ENCODE measurements around the gene SP8.
"Not testable (repeated sequence)": the region's sequence is repeated elsewhere in the genome, so short reads cannot be mapped to it uniquely, and the experiment has no call there.

Gene SP8

DNA sequence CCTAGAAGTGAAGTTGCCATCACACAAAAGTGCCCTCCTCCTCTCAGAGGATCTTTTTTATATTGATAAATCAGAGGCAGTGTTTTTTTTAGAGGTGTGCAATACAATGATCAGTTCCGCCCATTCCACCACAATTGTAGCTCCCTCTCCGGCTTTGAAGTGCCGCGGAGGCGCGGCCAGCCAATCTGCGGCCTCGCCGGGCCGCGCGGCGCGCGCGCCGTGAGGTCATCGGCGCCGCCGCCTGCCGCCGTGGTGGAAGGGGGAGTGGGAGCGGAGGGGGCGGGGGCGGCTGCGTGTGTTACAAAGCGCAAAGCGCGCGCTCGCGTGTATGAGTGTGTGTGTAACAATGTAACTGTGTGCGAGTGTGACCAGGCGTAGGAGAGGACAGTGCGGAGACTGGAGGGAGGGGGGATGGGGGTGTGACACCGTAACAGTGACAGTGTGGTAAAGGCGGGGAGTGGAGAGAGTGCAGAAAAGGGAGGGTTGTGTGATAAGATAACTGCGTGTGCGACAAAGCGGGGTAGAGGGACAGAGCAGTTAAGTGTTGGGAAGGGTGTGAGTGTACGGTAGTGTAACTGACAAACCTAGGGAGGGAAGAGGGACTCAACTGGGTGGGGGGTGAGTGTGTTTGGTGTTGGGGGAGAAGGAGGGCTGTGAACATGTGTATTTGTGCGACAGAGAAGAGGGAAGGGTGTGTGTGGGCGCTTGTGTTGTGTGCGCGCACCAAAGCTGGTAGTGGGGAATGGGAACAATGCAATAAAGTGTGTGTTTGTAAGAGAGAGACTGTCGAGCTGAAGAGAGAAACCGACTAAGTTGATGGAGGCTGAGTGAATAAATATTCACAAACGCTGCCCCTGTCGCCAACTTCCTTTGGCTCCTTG, at the start of gene SP8:
TSS of gene SP8 (minus strand) at position 108 of the 881 bp plus-strand sequence. CDS start at position 20, 88 bp downstream.
- Histone ChIP-seq H3K27me3 (ENCODE audit: control insufficient read depth, insufficient read depth, low read length) (peaks cover 96% of the 10 kb centered on the region), H3K36me3 (ENCODE audit: control insufficient read depth, insufficient read depth, low read length) (no peaks in the 10 kb centered on the region), H3K9ac (ENCODE audit: low read length) (no peak within 1 kb of the TSS), H3K4me1 (ENCODE audit: control insufficient read depth, insufficient read depth, low read length) (peaks cover 18% of the 10 kb centered on the region), H3K4me3 (ENCODE audit: low read length) (no peak within 1 kb of the TSS), H3K9me3 (ENCODE audit: control insufficient read depth, low read length) (no peaks in the 10 kb centered on the region)

DNA sequence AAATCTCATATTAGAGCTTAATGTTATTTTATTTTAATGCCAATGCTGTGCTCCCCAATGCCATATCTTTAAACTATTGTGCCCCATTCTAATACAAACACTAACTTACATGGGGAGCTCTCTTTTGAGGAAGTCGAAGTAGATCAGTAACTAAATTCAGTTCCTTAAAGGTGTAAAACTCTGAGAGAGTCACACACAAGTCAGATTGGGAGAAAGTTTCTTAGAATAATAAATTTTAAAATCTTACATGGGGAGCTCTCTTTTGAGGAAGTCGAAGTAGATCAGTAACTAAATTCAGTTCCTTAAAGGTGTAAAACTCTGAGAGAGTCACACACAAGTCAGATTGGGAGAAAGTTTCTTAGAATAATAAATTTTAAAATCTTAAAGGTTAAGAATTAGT, 49.7 kb upstream of the SP8 start:
- not testable (repeated sequence) for H3K36me3 ChIP-seq (ENCODE audit: control insufficient read depth, insufficient read depth, low read length); H3K9ac ChIP-seq (ENCODE audit: low read length); H3K9me3 ChIP-seq (ENCODE audit: control insufficient read depth, low read length); H3K27me3 ChIP-seq (ENCODE audit: control insufficient read depth, insufficient read depth, low read length); H3K4me1 ChIP-seq (ENCODE audit: control insufficient read depth, insufficient read depth, low read length); H3K4me3 ChIP-seq (ENCODE audit: low read length)

DNA sequence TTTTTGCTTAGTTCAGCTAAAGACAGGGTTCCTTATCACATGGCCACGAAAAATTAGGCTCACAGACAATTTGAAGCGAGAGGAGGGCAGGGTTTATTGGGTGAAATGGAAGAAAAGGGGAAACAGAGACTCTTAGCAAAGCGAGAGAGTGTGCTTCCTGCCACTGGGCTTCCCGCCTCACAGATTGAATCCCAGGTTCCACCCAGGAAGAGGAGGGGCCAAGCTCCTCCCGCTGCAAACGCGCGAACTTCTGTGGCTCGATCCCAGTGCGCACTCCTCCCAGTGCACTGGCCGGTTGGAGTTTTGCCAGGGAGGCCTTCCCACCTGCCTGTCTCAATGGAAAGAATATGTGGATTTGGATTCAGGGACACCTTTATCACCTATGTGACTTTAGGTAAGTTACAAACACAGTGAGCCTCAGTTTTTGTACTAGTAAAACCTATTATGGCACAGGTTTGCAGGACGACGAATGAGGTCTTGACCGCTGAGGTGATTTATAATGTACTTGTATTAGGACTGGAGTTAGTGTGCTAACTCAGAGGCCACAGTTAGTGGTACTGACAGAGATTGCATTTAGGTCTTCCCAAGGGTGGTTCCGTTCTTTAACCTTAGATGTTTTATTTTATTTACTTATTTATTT, 48.5 kb upstream of the SP8 start:
- H3K36me3 ChIP-seq (ENCODE audit: control insufficient read depth, insufficient read depth, low read length), result no peaks in the 10 kb centered on the region

GRCh38 chr7:20834656-20835055, 48.0 kb upstream of the SP8 start:
- Histone ChIP-seq H3K9me3 (ENCODE audit: control insufficient read depth, low read length) (no peaks in the 10 kb centered on the region), H3K9ac (ENCODE audit: low read length) (no peak overlapping the region), H3K27me3 (ENCODE audit: control insufficient read depth, insufficient read depth, low read length) (no peaks in the 10 kb centered on the region), H3K36me3 (ENCODE audit: control insufficient read depth, insufficient read depth, low read length) (no peaks in the 10 kb centered on the region), H3K4me1 (ENCODE audit: control insufficient read depth, insufficient read depth, low read length) (no peaks in the 10 kb centered on the region), H3K4me3 (ENCODE audit: low read length) (no peak overlapping the region)

More for the DNA sequence above, 48.5 kb upstream of the SP8 start:
- H3K9me3 ChIP-seq (ENCODE audit: control insufficient read depth, low read length), result no peaks in the 10 kb centered on the region
- no peak overlapping the region for H3K4me3 ChIP-seq (ENCODE audit: low read length)
- no peaks in the 10 kb centered on the region for H3K4me1 ChIP-seq (ENCODE audit: control insufficient read depth, insufficient read depth, low read length)
- no peak overlapping the region for H3K9ac ChIP-seq (ENCODE audit: low read length)
- no peaks in the 10 kb centered on the region for H3K27me3 ChIP-seq (ENCODE audit: control insufficient read depth, insufficient read depth, low read length)

DNA sequence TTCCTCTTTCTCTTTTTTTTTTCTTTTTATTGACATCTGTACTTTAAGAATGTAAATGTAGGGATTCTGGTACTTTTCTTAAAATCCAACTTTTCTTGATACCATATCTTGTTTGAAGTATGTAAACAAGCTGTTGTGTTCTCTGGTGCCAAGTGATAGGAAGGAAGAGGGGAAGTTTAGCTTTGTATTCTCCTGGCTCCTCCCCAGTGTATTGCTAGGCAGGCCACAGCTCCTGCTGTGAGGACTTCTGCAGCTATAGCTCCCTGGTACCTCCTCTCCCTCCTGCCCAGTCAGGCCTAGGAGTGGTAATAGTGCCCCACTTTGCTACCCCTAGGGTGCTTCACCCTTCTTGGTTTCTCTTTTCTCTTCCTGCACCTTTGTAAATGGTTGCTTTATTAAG, 45.3 kb upstream of the SP8 start:
- Histone ChIP-seq H3K4me1 (ENCODE audit: control insufficient read depth, insufficient read depth, low read length) (no peaks in the 10 kb centered on the region), H3K9me3 (ENCODE audit: control insufficient read depth, low read length) (no peaks in the 10 kb centered on the region), H3K9ac (ENCODE audit: low read length) (no peak overlapping the region), H3K27me3 (ENCODE audit: control insufficient read depth, insufficient read depth, low read length) (no peaks in the 10 kb centered on the region), H3K4me3 (ENCODE audit: low read length) (no peak overlapping the region), H3K36me3 (ENCODE audit: control insufficient read depth, insufficient read depth, low read length) (no peaks in the 10 kb centered on the region)

DNA sequence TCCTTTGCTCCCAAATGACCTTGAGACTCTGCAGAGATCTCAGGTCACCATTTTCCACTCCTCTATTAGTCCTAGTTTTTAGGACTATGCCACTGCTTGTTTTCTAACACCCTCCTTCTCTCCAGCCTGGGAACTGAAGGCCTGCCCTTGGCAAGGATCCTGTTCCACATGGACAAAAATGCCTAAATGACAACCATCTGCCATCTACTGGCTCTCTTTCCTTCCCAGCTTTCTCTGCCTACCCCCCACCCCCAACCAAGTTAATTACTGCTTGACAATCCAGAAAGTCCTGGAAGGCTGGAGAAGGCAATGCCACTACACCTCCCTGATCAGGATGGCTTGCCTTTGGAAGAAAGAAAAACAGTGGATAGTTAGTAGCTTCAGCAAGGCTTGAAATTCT, 44.8 kb upstream of the SP8 start:
- Histone ChIP-seq H3K9ac (ENCODE audit: low read length) (no peak overlapping the region), H3K4me1 (ENCODE audit: control insufficient read depth, insufficient read depth, low read length) (no peaks in the 10 kb centered on the region), H3K9me3 (ENCODE audit: control insufficient read depth, low read length) (no peaks in the 10 kb centered on the region), H3K27me3 (ENCODE audit: control insufficient read depth, insufficient read depth, low read length) (no peaks in the 10 kb centered on the region), H3K4me3 (ENCODE audit: low read length) (no peak overlapping the region), H3K36me3 (ENCODE audit: control insufficient read depth, insufficient read depth, low read length) (no peaks in the 10 kb centered on the region)

- Histone ChIP-seq H3K4me1 (ENCODE audit: control insufficient read depth, insufficient read depth, low read length) (no peaks in the 10 kb centered on the region), H3K9me3 (ENCODE audit: control insufficient read depth, low read length) (no peaks in the 10 kb centered on the region), H3K9ac (ENCODE audit: low read length) (no peak overlapping the region), H3K4me3 (ENCODE audit: low read length) (no peak overlapping the region), H3K27me3 (ENCODE audit: control insufficient read depth, insufficient read depth, low read length) (no peaks in the 10 kb centered on the region), H3K36me3 (ENCODE audit: control insufficient read depth, insufficient read depth, low read length) (no peaks in the 10 kb centered on the region)
These were observed 42.3 kb upstream of the SP8 start for GRCh38 chr7:20828947-20829346.

GRCh38 chr7:20827172-20827571, 40.5 kb upstream of the SP8 start:
- no peak overlapping the region for H3K9ac ChIP-seq (ENCODE audit: low read length)
- no peaks in the 10 kb centered on the region for H3K27me3 ChIP-seq (ENCODE audit: control insufficient read depth, insufficient read depth, low read length)
- no peaks in the 10 kb centered on the region for H3K9me3 ChIP-seq (ENCODE audit: control insufficient read depth, low read length)
- H3K36me3 ChIP-seq (ENCODE audit: control insufficient read depth, insufficient read depth, low read length), result no peaks in the 10 kb centered on the region
- no peaks in the 10 kb centered on the region for H3K4me1 ChIP-seq (ENCODE audit: control insufficient read depth, insufficient read depth, low read length)
- H3K4me3 ChIP-seq (ENCODE audit: low read length), result no peak overlapping the region

DNA sequence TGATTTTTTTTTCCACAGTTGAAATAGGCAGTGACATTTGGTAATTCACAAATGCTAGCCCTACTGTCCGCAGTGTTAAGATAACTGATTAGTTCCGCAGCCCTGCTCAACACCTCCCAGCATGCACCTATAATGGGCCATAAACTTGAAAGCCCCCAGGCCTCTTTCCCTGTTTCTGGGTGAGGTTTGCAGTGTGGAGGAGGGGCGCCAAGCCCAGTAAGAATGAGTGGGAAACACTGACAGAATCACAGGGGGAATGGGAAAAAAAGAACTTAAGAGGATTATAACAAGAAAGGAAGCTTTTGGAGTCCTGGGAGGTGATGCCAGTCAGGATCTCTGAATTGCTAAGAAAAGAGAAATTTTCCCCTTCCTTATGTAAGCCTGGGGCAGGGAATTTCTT, 39.6 kb upstream of the SP8 start:
- no peaks in the 10 kb centered on the region for H3K36me3 ChIP-seq (ENCODE audit: control insufficient read depth, insufficient read depth, low read length)
- H3K4me1 ChIP-seq (ENCODE audit: control insufficient read depth, insufficient read depth, low read length), result no peaks in the 10 kb centered on the region
- no peaks in the 10 kb centered on the region for H3K9me3 ChIP-seq (ENCODE audit: control insufficient read depth, low read length)
- H3K27me3 ChIP-seq (ENCODE audit: control insufficient read depth, insufficient read depth, low read length), result no peaks in the 10 kb centered on the region
- H3K9ac ChIP-seq (ENCODE audit: low read length), result no peak overlapping the region
- no peak overlapping the region for H3K4me3 ChIP-seq (ENCODE audit: low read length)

- Histone ChIP-seq H3K27me3 (ENCODE audit: control insufficient read depth, insufficient read depth, low read length) (no peaks in the 10 kb centered on the region), H3K4me3 (ENCODE audit: low read length) (no peak overlapping the region), H3K36me3 (ENCODE audit: control insufficient read depth, insufficient read depth, low read length) (no peaks in the 10 kb centered on the region), H3K9me3 (ENCODE audit: control insufficient read depth, low read length) (no peaks in the 10 kb centered on the region), H3K4me1 (ENCODE audit: control insufficient read depth, insufficient read depth, low read length) (no peaks in the 10 kb centered on the region), H3K9ac (ENCODE audit: low read length) (no peak overlapping the region)
These were observed 38.9 kb upstream of the SP8 start for GRCh38 chr7:20825555-20825954.

GRCh38 chr7:20821390-20821789, 34.7 kb upstream of the SP8 start:
- not testable (repeated sequence) for H3K4me1 ChIP-seq (ENCODE audit: control insufficient read depth, insufficient read depth, low read length); H3K27me3 ChIP-seq (ENCODE audit: control insufficient read depth, insufficient read depth, low read length); H3K9ac ChIP-seq (ENCODE audit: low read length); H3K4me3 ChIP-seq (ENCODE audit: low read length); H3K9me3 ChIP-seq (ENCODE audit: control insufficient read depth, low read length); H3K36me3 ChIP-seq (ENCODE audit: control insufficient read depth, insufficient read depth, low read length)

DNA sequence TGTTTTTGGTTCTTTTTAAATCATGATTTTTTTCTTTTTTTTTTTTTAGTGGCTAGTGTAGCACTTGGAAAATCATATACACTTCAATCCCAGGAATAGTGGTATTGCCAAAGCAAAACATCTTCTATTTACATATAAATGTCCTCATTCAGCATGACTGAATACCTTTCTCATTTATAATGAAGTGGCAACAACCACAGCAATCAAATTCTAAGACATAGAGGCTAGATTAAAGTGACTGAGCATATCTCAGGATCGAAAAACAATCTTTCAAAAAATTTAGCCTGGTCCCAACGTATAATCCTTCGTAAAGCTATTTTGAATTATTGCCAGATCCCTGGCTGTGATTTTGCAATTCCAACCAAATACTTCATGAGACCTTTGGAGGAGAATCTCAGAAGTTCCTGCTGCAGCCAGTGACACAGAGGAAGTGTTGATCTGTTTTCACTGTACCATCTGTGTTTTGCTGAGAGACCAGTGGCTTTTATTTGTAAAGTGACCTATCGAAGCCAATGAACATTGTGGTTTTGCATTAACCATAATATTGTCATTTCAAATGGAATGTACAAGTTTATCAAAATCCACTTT, 29.8 kb upstream of the SP8 start:
- no peaks in the 10 kb centered on the region for H3K27me3 ChIP-seq (ENCODE audit: control insufficient read depth, insufficient read depth, low read length)
- no peaks in the 10 kb centered on the region for H3K9me3 ChIP-seq (ENCODE audit: control insufficient read depth, low read length)
- no peaks in the 10 kb centered on the region for H3K36me3 ChIP-seq (ENCODE audit: control insufficient read depth, insufficient read depth, low read length)
- no peak overlapping the region for H3K4me3 ChIP-seq (ENCODE audit: low read length)
- H3K9ac ChIP-seq (ENCODE audit: low read length), result no peak overlapping the region
- H3K4me1 ChIP-seq (ENCODE audit: control insufficient read depth, insufficient read depth, low read length), result no peaks in the 10 kb centered on the region

Data from mucosa of stomach (tissue), 1 donor.